LNCAP (cell line): ENCODE results near the gene RPL29.

ENCODE experiments used
- CTCF ChIP-seq: fragments of 450-650 bp; IDR thresholded peaks from 2 replicates; pipeline ENCODE4 v1.5.1; 2017; ENCODE audit warnings: mild to moderate bottlenecking

The RPL29 gene

GRCh38 chr3:51966922-51967383 is 28.7 kb downstream of the RPL29 start:
- TF ChIP-seq CTCF: no peak

GRCh38 chr3:51966486-51966885 is 29.2 kb downstream of the RPL29 start:
- TF ChIP-seq CTCF: no peak

GRCh38 chr3:51966016-51966415 is 29.7 kb downstream of the RPL29 start:
- no peak for TF ChIP-seq CTCF

- no peak for TF ChIP-seq CTCF
Observed at GRCh38 chr3:51964521-51964920, 31.2 kb downstream of the RPL29 start.

GRCh38 chr3:51963951-51964451 is 31.7 kb downstream of the RPL29 start:
- no peak for TF ChIP-seq CTCF

- TF ChIP-seq CTCF: no peak
Observed at GRCh38 chr3:51962854-51963530, 32.7 kb downstream of the RPL29 start.

GRCh38 chr3:51961602-51962569 is 33.8 kb downstream of the RPL29 start:
- no peak for TF ChIP-seq CTCF
